Lower leg skin (tissue), 3 donors: Measurements from ENCODE around the gene KDM3B.

Experiments used
- CTCF ChIP-seq, 3 donors: fragments of 450-650 bp; IDR thresholded peaks; one replicate each; pipeline ENCODE4 v1.5.1; 2016; ENCODE audit warnings: antibody characterized with exemption in 3 of 3, mild to moderate bottlenecking in 3 of 3, moderate library complexity in 2 of 3
- POLR2A ChIP-seq, 2 donors: fragments of 450-650 bp; IDR thresholded peaks; one replicate each; pipeline ENCODE4 v1.6.1; 2016 to 2017; ENCODE audit warnings: antibody characterized with exemption in 2 of 2, mild to moderate bottlenecking in 1 of 2, moderate library complexity in 1 of 2

- TF ChIP-seq CTCF (IDR thresholded peaks at IDR 0.05) (no peak), POLR2A (IDR thresholded peaks at IDR 0.05) (no peak)
These were observed 91.7 kb downstream of the KDM3B start for GRCh38 chr5:138444078-138444773.
